Measurements from ENCODE around the gene SPIN1.

Gene SPIN1

GRCh38 chr9:88399966-88400365 is 11.7 kb downstream of the SPIN1 start:
- no peak for TF ChIP-seq CTCF (conservative IDR thresholded peaks at IDR 0.05)
- no peak for TF ChIP-seq ZFX (IDR thresholded peaks at IDR 0.05)
- no peak overlapping the region for H3K27ac ChIP-seq

- H3K27ac ChIP-seq = no peak overlapping the region
- TF ChIP-seq ZFX (IDR thresholded peaks at IDR 0.05) (no peak), CTCF (conservative IDR thresholded peaks at IDR 0.05) (no peak)
Observed at GRCh38 chr9:88403340-88403739, 15.1 kb downstream of the SPIN1 start.

- H3K27ac ChIP-seq = no peak overlapping the region
- no peak for TF ChIP-seq ZFX (IDR thresholded peaks at IDR 0.05)
- TF ChIP-seq CTCF (conservative IDR thresholded peaks at IDR 0.05) = no peak
Observed at GRCh38 chr9:88406051-88406450, 17.8 kb downstream of the SPIN1 start.

GRCh38 chr9:88411471-88411870 is 23.2 kb downstream of the SPIN1 start:
- no peak for TF ChIP-seq CTCF (conservative IDR thresholded peaks at IDR 0.05)
- no peak for TF ChIP-seq ZFX (IDR thresholded peaks at IDR 0.05)

GRCh38 chr9:88414298-88414697 is 26.1 kb downstream of the SPIN1 start:
- TF ChIP-seq ZFX (IDR thresholded peaks at IDR 0.05) (no peak), CTCF (conservative IDR thresholded peaks at IDR 0.05) (no peak)
- no peak overlapping the region for H3K27ac ChIP-seq

More at GRCh38 chr9:88411471-88411870, 23.2 kb downstream of the SPIN1 start:
- H3K27ac ChIP-seq = no peak overlapping the region

- no peak overlapping the region for H3K27ac ChIP-seq
- TF ChIP-seq ZFX (IDR thresholded peaks at IDR 0.05) (no peak), CTCF (conservative IDR thresholded peaks at IDR 0.05) (no peak)
Observed at GRCh38 chr9:88418025-88418424, 29.8 kb downstream of the SPIN1 start.

- TF ChIP-seq CTCF (conservative IDR thresholded peaks at IDR 0.05) = no peak
- TF ChIP-seq ZFX (IDR thresholded peaks at IDR 0.05) = no peak
- no peak overlapping the region for H3K27ac ChIP-seq
Observed at GRCh38 chr9:88418715-88419540, 30.7 kb downstream of the SPIN1 start.

Data from C4-2B (cell line).